MCF 10A (cell line): Measurements from ENCODE around the gene WDFY4. TPM values are rescaled to one million over a fixed set of nuclear protein-coding genes. Genes with fewer than 3 reads are reported as not detected.

Source experiments
- BruUV-seq: library from RNA; stranded (reverse); fragments of 400-500 nt; replicated peaks from 2 replicates; lab custom pipeline; 2021; lab: Mats Ljungman, UMichigan
- CTCF ChIA-PET: fragments of 300-600 bp; sonication (Branson Sonifier 250); formaldehyde crosslinking; extraction: SDS; loops from one replicate; lab custom pipeline; 2021; ENCODE audit warnings: antibody characterized with exemption, inconsistent platforms; lab: Yijun Ruan, JAX
- POLR2A ChIA-PET: fragments of 300-600, 350-650 bp; sonication (Branson Sonifier 250); formaldehyde crosslinking; extraction: SDS; loops from one replicate; lab custom pipeline; 2020; ENCODE audit warnings: antibody characterized with exemption, inconsistent platforms; lab: Yijun Ruan, JAX
- DNase-seq: peaks from one replicate; pipeline ENCODE4 v3.0.0-alpha.2; 2018; ENCODE audit not compliant: unreplicated experiment
- H3K27ac Mint-ChIP-seq: one replicate; pipeline ENCODE4 v1.8.0; 2022; ENCODE audit warnings: mild to moderate bottlenecking, low read depth, mixed read lengths; ENCODE audit not compliant: unreplicated experiment
- H3K27me3 Mint-ChIP-seq: one replicate; pipeline ENCODE4 v1.8.0; 2022; ENCODE audit warnings: mixed read lengths; ENCODE audit not compliant: insufficient read depth, unreplicated experiment
- H3K36me3 Mint-ChIP-seq: one replicate; pipeline ENCODE4 v1.8.0; 2022; ENCODE audit warnings: mild to moderate bottlenecking, moderate library complexity, mixed read lengths; ENCODE audit not compliant: insufficient read depth, unreplicated experiment
- H3K4me1 Mint-ChIP-seq: one replicate; pipeline ENCODE4 v1.8.0; 2022; ENCODE audit warnings: mixed read lengths; ENCODE audit not compliant: insufficient read depth, unreplicated experiment
- H3K4me3 Mint-ChIP-seq: one replicate; pipeline ENCODE4 v1.8.0; 2022; ENCODE audit warnings: mild to moderate bottlenecking, moderate library complexity, mixed read lengths; ENCODE audit not compliant: unreplicated experiment
- H3K9me3 Mint-ChIP-seq: one replicate; pipeline ENCODE4 v1.8.0; 2022; ENCODE audit warnings: mixed read lengths; ENCODE audit not compliant: unreplicated experiment
- intact Hi-C: fragments of 100-400 bp; cut with micrococcal nuclease; formaldehyde crosslinking; loops from 2 replicates; pipeline ENCODE4 v1.14.1; 2022
- total RNA-seq: library from RNA; stranded (reverse); gene quantifications from 2 replicates; pipeline ENCODE4 v1.2.3, GENCODE V29; 2022
- TF ChIP-seq, protein P1 (sequence below): fragments of 200-600 bp; IDR thresholded peaks from one replicate; pipeline ENCODE4 v1.8.0; 2022; ENCODE audit warnings: antibody characterized with exemption, mild to moderate bottlenecking; ENCODE audit not compliant: unreplicated experiment

WDFY4 gene
- total RNA-seq, 1 experiment from 2014 or later, result not detected

GRCh38 chr10:48700071-48700470 lies 15.4 kb downstream of the WDFY4 start:
- no peak overlapping the region for H3K4me3 Mint-ChIP-seq
- H3K27ac Mint-ChIP-seq, result no peak overlapping the region
- H3K36me3 Mint-ChIP-seq, result no peaks in the 10 kb centered on the region
- no peak for DNase-seq
- CTCF ChIA-PET, result no interaction called here
- TF ChIP-seq, protein P1, sequence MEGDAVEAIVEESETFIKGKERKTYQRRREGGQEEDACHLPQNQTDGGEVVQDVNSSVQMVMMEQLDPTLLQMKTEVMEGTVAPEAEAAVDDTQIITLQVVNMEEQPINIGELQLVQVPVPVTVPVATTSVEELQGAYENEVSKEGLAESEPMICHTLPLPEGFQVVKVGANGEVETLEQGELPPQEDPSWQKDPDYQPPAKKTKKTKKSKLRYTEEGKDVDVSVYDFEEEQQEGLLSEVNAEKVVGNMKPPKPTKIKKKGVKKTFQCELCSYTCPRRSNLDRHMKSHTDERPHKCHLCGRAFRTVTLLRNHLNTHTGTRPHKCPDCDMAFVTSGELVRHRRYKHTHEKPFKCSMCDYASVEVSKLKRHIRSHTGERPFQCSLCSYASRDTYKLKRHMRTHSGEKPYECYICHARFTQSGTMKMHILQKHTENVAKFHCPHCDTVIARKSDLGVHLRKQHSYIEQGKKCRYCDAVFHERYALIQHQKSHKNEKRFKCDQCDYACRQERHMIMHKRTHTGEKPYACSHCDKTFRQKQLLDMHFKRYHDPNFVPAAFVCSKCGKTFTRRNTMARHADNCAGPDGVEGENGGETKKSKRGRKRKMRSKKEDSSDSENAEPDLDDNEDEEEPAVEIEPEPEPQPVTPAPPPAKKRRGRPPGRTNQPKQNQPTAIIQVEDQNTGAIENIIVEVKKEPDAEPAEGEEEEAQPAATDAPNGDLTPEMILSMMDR, result no peak
- no peaks in the 10 kb centered on the region for H3K9me3 Mint-ChIP-seq
- H3K4me1 Mint-ChIP-seq, result no peaks in the 10 kb centered on the region
- no TSS peak for BruUV-seq
- intact Hi-C loops, result no loop called here
- POLR2A ChIA-PET, result no interaction called here
- H3K27me3 Mint-ChIP-seq, result peaks cover 55% of the 10 kb centered on the region

DNA sequence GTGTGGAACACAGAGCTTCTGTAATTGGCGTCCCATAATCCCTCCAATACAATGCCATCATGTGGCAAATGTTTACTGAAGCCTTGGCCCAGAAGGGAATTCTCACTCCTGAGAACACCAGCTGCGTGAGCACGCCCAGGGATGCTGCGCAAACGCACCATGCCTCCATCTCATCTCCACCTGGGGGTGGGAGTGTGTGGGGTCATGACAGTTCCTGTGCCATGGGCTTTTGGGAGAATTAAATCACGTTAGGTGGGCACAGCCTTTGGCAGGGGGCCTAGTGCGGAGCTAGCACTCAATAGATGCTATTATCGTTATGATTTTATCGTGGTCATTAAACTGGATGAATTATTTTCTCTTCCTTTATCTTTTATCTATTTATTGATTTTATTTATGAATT lies 15.8 kb downstream of the WDFY4 start:
- intact Hi-C loops, result no loop called here
- TF ChIP-seq, protein P1, result no peak
- Mint-ChIP-seq H3K27ac (no peak overlapping the region), H3K4me3 (no peak overlapping the region), H3K27me3 (peaks cover 59% of the 10 kb centered on the region), H3K4me1 (no peaks in the 10 kb centered on the region), H3K9me3 (no peaks in the 10 kb centered on the region), H3K36me3 (no peaks in the 10 kb centered on the region)
- CTCF ChIA-PET, result interaction anchor here (0.6 kb wide), 1 partner anchor 11 kb away, joined by 8 read pairs; no protein-coding TSS in a partner anchor
- no TSS peak for BruUV-seq
- no peak for DNase-seq
- POLR2A ChIA-PET, result no interaction called here

DNA sequence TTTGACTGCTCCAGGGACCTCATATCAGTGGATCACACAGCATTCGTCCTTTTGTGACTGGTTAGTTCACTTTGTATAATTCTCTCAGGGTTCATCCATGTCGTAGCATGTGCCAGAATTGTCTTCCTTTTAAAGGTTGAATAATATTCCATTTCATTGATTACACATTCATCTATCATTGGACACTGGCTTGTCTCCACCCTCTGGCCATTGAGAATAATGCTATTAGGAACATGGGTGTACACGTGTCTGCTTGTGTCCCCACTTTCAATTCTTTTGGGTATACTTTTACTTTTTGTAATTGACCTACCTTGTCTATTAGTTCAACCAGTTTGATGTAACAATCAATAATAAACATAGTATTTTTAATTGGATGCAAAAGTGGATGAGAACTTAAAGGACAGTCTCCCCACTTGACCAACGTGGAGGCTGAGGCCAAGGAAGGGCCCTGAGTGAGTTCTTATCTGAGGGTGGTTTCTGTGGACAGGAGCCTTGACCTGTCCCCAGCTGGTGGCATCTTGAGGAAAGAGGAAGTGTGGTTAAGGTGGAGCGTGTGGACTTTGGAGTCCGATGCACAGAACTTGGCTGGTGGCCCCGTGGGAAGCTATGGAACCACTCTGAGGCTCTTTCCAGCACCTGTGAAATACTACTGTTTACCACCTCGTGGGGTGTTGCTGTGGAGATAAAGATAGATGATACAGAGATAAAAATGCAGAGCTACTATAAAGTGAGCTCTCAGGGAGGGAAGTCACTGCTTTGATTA lies 16.6 kb downstream of the WDFY4 start:
- POLR2A ChIA-PET, result no interaction called here
- BruUV-seq, result no TSS peak
- TF ChIP-seq, protein P1, result no peak
- H3K27ac Mint-ChIP-seq, result no peak overlapping the region
- CTCF ChIA-PET, result no interaction called here
- intact Hi-C loops, result no loop called here
- no peaks in the 10 kb centered on the region for H3K9me3 Mint-ChIP-seq
- DNase-seq, result no peak
- no peaks in the 10 kb centered on the region for H3K36me3 Mint-ChIP-seq
- no peak overlapping the region for H3K4me3 Mint-ChIP-seq
- H3K4me1 Mint-ChIP-seq, result no peaks in the 10 kb centered on the region
- H3K27me3 Mint-ChIP-seq, result peaks cover 67% of the 10 kb centered on the region

DNA sequence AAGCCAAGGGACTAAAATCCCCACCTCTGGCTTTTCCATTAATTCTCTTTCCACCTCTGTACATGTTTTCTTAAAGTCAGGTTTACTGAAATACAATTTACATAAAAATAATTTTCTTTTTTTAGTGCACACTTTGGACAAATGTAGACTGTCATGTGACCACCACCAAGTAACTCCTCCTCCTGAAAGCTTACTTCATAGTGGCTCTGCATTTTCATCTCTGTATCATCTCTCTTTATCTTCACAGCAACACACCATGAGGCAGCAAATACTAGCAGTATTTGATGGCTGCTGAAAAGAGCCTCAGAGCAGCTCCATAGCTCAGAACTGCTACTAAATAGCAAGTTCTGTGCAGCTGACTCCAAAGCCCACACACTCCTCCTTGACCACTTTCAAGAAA lies 17.3 kb downstream of the WDFY4 start:
- DNase-seq, result no peak
- Mint-ChIP-seq H3K27me3 (peaks cover 73% of the 10 kb centered on the region), H3K36me3 (no peaks in the 10 kb centered on the region), H3K4me1 (no peaks in the 10 kb centered on the region), H3K4me3 (no peak overlapping the region), H3K9me3 (no peaks in the 10 kb centered on the region), H3K27ac (no peak overlapping the region)
- TF ChIP-seq, protein P1, result no peak
- ChIA-PET CTCF (interaction anchor here (0.6 kb wide), 1 partner anchor 72 kb away, joined by 3 read pairs; no protein-coding TSS in a partner anchor), POLR2A (no interaction called here)
- no TSS peak for BruUV-seq
- intact Hi-C loops, result no loop called here
